ENCODE data around the gene KRT79.
"Not testable (repeated sequence)": the region's sequence is repeated elsewhere in the genome, so short reads cannot be mapped to it uniquely, and the experiment has no call there.

Gene KRT79

DNA sequence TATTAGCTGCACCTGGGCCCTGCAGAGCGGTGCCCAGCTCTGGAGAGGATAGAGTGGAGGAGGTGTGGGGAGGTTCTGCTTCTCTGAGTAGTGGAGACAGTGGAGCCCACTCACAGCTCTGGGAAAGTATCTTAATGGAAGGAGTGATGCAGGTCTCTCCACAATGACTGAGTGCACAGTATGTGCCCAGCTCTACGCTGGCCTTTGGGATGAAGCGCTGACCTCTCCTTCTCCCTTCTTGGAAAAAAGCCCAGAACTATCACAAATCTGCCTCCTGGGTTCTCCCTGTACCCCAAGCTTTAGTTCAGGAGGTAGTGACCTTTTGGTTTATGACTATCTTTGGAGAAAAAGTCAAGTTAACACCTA lies 37.7 kb downstream of the KRT79 start:
- Histone ChIP-seq H3K27me3 (replicated peaks) (no peaks in the 10 kb centered on the region), H3K4me3 (ENCODE audit: low read depth, low read length) (no peak overlapping the region), H3K27ac (no peak overlapping the region), H3K36me3 (replicated peaks) (no peaks in the 10 kb centered on the region)
- in situ Hi-C loops (cut with HindIII; ENCODE audit: low pct_ligation_motif_present, low sequenced_read_pairs) = no loop called here
- DNase-seq = no peak
- no peak for TF ChIP-seq CTCF (IDR thresholded peaks at IDR 0.05; ENCODE audit: low read depth, low read length, missing control alignments)

DNA sequence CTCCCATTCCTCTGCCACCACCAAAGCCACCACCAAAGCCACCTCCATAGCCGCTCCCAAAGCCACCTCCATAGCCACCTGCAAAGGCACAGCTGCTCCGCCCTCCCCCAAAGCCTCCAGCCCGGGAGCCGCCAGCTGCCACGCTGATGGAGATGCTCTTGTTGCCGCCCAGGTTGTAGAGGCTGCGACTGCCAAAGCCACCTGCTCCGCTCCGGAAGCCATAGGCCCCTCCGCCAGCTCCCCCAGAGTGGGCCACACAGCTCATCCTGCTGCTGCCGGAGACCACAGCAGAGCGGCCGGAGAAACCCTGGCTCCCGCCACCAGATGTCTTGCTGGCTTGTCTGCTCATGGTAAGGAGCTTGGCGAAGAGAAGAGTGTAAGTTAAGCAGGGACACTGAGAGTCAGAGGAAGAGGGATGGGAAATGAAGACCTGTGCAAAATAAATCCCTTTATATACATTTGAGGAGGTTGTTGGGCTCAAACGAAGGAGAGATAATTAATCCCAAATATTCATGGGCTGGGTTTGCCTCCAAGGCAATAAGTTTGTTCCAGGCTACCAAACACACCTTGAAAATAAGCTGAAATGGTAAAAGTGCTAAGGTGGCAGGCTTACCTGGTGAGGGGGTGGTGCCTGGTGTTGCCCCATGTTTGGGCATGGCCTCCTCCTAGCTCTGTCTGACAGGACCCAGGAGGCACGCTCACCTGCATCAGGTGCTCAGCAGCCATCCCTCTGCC lies 38.2 kb downstream of the KRT79 start, which contains the start of gene KRT3:
Gene KRT3, minus strand, starts transcription at position 424 of the 735 bp plus-strand sequence. Its CDS starts 75 bp downstream, at position 349.
- TF ChIP-seq CTCF (IDR thresholded peaks at IDR 0.05; ENCODE audit: low read depth, low read length, missing control alignments) = no peak
- Histone ChIP-seq H3K36me3 (replicated peaks) (no peaks in the 10 kb centered on the region), H3K27me3 (replicated peaks) (peaks cover 3% of the 10 kb centered on the region), H3K27ac (no peak within 1 kb of the TSS), H3K4me3 (ENCODE audit: low read depth, low read length) (no peak within 1 kb of the TSS)
- no peak for DNase-seq
- in situ Hi-C loops (cut with HindIII; ENCODE audit: low pct_ligation_motif_present, low sequenced_read_pairs) = no loop called here

- H3K4me3 ChIP-seq (ENCODE audit: low read depth, low read length); H3K27me3 ChIP-seq (replicated peaks); DNase-seq; H3K27ac ChIP-seq; in situ Hi-C loops (cut with HindIII; ENCODE audit: low pct_ligation_motif_present, low sequenced_read_pairs); H3K36me3 ChIP-seq (replicated peaks): not testable (repeated sequence)
Measured at GRCh38 chr12:52795332-52795674, 38.8 kb downstream of the KRT79 start.

DNA sequence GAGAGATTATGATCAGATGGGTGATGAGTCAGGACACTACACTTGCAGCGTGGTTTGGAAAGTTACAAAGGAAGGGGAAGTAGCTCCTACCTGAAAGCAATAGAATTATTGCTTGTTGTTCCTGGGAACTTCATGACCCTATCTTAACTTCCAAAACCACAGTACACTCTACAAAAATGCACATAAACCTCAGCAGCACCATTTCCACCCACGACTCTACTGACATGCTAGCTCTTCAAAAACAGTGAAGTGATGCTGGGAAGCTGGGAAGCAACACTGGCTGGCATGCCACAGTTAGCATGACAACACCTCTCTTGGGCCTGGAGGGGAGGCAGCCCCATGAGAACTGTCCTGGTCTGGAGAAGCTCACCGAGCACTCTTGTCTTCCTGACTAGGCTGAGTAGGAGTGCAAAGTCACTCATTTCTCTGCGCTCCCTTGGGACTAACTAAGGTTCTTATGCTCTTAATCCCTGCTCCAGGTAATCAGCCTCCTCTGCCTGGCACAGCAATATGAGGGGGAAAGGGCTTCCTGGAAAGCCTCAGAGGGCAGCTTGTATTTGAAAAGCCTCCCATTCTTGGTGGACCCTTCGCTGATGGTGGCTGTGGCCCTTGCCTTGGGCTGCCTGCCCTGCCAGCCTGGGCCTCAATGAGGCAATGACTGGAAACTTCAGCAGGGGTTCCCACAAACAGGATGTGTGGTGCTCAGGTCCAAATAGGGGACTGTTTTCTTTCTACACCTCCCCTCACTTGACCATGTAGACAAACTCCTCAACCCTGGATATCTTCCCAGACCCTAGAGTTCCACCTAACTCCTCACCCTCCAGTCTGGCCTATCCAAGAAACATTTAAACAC lies 39.4 kb downstream of the KRT79 start:
- no peak for DNase-seq
- Histone ChIP-seq H3K36me3 (replicated peaks) (no peaks in the 10 kb centered on the region), H3K27ac (no peak overlapping the region), H3K27me3 (replicated peaks) (peaks cover 11% of the 10 kb centered on the region), H3K4me3 (ENCODE audit: low read depth, low read length) (no peak overlapping the region)
- TF ChIP-seq CTCF (IDR thresholded peaks at IDR 0.05; ENCODE audit: low read depth, low read length, missing control alignments) = no peak
- in situ Hi-C loops (cut with HindIII; ENCODE audit: low pct_ligation_motif_present, low sequenced_read_pairs) = no loop called here

DNA sequence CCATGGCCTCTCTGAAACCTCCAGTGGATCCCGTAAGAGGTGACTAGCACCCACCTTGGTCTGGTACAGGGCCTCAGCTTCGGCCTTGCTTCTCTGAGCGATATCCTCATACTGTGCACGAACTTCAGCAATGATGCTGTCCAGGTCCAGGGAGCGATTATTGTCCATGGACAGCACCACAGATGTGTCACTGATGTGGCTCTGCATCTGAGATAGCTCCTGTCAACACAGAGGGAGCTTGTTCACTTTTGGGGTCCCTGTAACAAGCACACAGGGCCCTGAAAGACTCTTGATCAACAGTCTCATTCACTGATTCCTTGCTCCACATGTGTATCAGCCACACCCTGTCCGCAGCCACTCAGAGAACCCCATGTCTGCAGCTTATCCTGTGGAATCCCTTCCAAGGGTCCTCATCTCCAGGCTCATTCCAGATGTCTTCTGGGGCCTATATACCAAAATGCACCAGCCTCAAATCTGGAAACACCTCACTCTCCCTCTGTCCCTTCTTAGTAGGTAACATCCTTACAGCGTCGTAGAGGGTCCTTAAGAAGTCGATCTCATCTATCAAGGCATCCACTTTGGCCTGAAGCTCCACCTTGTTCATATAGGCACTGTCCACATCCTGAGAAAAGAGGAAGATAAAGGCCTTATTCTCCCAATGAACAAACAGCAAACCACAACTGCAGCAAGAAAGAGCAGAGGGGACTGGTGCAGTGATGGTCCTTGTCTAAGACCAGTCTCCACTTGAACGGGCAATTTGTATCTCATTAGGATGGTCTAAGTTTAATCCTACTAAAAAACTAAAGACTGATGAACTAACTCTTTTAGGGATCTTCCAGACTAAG lies 41.7 kb downstream of the KRT79 start:
- no peak for DNase-seq
- H3K27me3 ChIP-seq (replicated peaks) = peaks cover 14% of the 10 kb centered on the region
- no peaks in the 10 kb centered on the region for H3K36me3 ChIP-seq (replicated peaks)
- in situ Hi-C loops (cut with HindIII; ENCODE audit: low pct_ligation_motif_present, low sequenced_read_pairs) = no loop called here
- no peak overlapping the region for H3K4me3 ChIP-seq (ENCODE audit: low read depth, low read length)
- TF ChIP-seq CTCF (IDR thresholded peaks at IDR 0.05; ENCODE audit: low read depth, low read length, missing control alignments) = no peak
- no peak overlapping the region for H3K27ac ChIP-seq
